HG03378 (cell line): ENCODE measurements around the gene DLAT.
"Not testable (repeated sequence)": the region's sequence is repeated elsewhere in the genome, so short reads cannot be mapped to it uniquely, and the experiment has no call there.

Source experiments
- ATAC-seq: cut with Tn5 transposase; IDR thresholded peaks from one replicate; pipeline ENCODE4 v1.9.1; 2021; ENCODE audit warnings: mild to moderate bottlenecking, moderate library complexity; ENCODE audit not compliant: unreplicated experiment

DLAT gene

DNA sequence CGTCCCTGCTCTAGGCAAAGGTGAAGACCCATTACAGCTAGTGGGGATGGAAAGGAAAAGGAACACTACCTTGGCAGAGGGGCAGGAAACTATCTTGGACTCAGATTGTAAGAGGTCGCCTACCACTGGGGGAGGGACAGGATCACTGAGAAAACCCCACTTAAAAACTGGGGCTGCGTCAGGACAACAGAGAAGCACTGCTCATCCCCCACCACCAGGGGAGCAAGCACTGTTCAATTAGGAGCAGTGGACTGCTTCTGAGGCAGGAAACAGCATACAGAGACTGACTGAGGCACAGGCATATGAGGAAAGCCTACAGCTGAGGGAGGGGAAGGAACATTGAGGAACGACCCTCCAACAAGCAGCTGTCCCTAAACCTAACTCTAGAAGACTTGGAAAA lies 20.8 kb upstream of the DLAT start:
- ATAC-seq: peak; percentile 87

DNA sequence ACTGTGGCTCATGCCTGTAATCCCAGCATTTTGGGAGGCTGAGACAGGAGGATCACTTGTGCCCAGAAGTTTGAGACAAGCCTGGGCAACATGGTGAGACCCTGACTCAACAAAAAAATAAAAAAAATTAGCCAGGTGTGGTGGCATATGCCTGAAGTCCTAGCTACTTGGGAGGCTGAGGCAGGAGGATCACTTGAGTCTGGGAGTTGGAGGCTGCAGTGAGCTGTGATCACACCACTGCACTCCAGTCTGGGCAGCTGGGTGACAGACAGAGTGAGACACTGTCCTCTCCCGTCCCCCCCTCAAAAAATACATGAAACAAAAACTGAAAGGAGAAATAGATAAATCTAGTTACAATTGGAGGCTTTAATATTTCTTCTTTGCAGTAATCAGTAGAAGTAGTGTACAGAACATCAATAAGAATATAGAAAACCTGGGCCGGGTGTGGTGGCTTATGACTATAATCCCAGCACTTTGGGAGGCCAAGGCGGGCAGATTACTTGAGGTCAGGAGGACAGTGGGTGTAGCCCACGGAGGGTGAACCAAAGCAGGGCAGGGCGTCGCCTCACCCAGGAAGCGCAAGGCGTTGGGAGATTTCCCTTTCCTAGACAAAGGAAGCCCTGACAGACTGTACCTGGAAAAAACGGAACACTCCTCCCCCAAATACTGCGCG lies 19.6 kb upstream of the DLAT start:
- no peak for ATAC-seq

DNA sequence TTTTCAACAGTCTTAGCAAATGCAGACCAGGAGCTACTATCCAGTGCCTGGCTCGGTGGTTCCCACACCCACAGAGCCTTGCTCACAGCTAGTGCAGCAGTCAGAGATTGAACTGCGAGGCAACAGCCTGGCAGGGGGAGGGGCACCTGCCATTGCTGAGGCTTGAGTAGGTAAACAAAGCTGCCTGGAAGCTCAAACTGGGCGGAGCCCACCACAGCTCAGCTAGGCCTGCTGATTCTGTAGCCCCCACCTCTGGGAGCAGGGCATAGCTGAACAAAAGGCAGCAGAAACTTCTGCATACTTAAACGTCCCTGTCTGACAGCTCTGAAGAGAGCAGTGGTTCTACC lies 19.1 kb upstream of the DLAT start:
- not testable (repeated sequence) for ATAC-seq

DNA sequence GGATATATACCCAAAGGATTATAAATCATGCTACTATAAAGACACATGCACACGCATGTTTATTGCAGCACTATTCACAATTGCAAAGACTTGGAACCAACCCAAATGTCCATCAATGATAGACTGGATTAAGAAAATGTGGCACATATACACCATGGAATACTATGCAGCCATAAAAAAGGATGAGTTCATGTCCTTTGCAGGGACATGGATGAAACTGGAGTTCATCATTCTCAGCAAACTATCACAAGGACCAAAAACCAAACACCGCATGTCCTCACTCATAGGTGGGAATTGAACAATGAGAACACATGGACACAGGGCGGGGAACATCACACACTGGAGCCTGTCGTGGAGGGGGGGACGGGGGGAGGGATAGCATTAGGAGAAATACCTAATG lies 13.8 kb upstream of the DLAT start:
- not testable (repeated sequence) for ATAC-seq

DNA sequence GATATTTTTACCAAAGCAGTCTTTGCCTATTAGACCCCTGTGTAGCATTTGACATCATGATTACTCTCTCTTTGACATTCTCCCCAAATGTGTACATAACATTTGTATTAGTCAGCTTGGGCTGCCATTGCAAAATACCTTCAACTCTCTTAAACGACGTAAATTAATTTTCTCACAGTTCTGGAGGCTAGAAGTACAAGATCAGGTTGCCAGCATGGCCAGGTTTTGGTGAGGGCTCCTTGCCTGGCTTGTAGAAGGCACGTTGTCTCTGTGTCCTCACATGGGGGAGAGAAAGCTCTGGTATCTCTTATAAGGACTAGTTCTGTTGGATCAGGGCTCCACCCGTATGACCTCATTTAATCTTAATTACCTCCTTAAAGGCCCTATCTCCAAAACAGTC lies 12.3 kb upstream of the DLAT start:
- no peak for ATAC-seq

DNA sequence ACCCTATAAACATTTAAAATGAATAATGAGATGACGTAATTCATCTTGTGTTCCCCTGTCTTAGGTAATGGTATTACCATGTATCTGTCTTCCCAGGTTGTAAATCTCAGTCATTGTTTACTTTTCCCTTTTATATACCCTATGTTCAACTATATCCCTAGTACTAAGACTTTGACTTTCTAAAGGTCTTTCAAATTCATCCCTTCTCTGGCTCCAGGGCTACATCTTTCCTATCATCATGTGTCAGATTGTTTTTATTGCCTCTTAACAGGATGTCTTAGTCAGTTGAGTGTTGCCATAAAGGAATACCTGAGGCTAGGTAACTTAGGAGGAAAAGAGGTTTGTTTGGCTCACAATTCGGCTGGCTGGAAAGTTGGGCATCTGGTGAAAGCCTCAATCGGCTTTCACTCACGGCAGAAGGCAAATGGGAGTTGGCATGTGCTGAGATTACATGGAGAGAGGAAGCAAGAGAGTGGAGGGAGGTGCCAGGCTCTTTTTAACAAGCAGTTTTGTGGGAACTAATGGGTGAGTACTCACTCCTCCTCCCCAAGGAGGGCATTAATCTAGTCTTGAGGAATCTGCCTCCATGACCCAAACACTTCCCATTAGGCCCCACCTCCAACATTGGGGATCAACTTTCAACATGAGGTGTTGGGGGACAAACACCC lies 11.6 kb upstream of the DLAT start:
- ATAC-seq: no peak

DNA sequence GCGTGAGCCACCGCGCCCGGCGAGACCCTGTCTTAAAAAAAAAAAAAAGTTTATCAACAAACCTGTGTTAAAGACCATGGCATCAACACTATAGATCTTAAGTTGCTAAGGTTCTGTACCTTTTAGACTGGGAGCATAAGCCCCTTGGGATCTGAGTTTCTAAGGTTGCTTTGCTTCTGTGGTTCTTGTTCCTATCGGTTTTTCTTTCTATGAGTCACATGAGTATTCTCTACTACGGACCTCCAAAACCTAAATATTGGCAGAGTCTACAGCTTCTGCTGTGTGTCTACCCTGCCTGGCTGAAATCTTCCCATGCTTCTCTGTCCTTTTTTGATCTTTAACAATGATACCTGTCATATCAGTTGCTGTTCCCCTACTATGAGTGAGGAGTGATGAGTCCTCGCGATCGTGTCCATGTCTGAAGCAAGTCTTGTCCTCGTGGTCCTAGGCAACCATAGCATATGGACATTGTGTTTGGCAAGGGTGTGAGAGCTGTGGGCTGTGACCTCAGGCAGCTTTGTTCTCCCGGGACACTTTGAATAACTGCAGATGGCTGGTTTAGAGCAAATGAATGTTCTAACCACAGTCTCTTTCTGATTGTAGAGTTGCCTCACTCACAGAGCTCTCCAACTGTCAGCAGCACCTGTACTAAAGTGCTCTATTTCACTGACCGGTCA lies 9.0 kb upstream of the DLAT start:
- ATAC-seq: peak; percentile 86

DNA sequence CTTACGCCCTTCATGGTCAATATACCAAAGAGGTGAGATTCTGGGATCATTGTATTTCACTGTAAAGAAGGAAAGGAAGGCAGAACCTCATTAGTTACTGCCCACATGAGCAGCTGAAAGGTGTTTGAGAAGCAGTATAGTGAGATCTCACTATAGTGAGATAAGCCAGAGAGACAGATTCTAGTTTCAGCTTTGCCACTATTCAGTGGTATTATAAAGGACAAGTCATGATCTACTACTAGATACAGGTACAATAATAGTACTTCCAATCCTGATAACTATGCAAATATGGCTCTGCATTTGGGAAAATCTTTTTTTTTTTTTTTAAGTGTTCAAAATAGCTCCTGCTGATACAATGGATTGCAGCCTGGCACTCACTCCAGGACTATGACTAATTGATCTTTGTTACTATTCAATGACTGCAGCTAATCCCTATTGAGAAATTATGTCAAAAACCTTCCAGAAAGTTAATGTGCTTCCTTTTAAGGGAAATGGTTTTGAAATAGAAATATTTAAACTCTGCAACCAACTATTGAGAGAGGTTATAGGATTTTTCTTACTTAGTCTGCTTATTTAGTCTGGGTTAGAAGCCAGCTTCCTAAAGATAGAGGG lies 8.3 kb upstream of the DLAT start:
- peak; percentile 33 for ATAC-seq

DNA sequence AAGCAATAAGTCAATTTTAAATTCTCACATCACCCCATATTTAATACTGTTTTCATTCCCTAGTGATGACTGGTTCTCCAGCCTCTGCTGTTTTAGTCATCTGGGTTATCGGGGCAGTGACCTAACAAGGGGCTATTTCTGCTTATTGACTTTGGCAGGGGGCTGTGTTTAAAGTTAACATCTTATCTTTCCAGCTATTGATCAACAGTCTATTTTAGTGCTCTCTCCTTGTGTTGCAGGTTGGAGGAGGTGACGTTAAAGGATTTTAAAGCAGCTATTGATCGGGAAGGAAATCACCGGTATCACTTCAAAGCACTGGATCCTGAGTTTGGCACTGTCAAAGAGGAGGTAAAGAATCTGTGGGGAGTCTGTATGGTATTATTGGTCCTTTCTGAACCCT lies 7.7 kb upstream of the DLAT start:
- ATAC-seq: no peak

DNA sequence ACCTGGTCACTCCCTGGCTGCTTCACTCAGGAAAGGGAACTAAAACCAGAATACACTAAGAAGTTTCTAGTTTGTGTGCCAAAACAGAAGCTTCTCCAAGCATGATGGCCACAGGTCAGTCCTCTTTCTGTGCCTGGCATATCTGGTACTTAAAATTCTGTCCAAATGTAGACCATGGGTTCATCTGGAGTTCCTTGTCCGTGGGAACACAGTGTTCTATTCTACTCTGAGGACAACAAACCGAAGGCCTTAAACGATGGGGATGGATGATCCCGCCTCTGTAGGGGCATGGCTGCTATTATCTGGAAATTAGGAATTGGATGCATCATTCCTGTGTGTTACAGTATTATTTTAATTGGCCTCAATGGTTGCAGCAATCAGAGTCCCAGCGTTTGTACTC lies 6.1 kb upstream of the DLAT start:
- ATAC-seq: no peak

DNA sequence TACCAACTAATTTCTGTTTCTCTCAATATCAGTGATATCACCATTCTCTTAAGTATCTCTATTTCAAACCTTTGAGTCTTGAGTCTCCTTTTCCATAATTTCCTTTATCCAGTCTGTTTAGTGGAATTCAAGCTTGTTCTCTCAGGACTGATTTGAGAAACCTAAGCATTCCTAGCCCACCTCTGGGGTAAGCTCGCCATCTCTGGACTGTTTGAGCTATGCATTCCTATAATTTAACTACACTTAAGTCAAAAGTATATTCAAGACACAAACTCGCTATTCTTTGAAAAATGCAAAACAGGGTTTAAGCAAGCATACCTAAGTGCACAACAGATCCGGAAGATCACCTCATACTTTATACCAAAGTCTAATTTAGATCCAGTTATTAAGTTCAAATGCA lies 2.1 kb upstream of the DLAT start:
- ATAC-seq: no peak

DNA sequence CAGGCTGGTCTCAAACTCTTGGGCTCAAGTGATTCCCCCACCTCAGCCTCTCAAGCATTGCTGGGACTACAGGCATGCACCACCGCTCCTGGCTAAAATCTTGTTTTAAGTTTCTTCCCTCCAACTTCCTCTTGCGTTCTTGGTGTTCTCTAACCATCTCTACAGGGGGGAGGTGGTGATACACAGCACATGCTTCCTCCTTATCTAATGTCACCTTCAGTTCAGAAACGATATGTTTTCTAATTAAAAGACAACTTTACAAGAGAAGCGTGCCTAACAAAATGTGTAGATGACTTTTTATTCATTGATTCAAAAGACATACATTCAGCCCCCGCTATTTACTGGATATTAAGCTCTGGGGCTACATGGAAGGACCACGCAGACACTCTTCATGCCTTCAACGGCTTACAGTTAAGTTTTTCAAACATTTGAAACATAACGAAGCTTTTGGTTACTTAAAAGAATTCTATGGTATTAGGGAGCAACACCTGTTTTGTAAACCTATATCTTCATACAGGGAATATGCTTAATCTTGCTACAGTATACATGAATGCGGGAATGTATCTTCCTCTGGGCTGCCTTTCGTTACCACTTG lies 933 bp upstream of the DLAT start:
- peak; percentile 45 for ATAC-seq

DNA sequence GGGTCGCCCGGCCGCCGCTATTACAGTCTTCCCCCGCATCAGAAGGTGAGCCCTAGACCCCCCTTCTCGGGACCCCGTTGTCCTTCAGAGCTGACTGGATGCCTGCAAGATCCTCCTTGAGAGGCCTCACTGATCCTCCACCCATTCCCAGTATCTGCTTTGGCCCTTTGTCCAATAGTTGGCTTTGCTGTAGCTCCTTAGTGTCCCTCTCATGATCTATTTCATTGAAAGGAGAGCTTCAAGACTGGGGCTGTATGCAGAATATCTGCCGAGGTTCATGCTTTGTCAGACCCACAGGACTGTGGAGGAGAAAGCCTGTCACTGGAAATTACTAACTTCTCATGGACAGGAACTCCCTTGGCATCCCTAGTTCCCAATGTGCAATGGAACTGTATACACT lies 499 bp downstream of the DLAT start:
- peak; percentile 4 for ATAC-seq

DNA sequence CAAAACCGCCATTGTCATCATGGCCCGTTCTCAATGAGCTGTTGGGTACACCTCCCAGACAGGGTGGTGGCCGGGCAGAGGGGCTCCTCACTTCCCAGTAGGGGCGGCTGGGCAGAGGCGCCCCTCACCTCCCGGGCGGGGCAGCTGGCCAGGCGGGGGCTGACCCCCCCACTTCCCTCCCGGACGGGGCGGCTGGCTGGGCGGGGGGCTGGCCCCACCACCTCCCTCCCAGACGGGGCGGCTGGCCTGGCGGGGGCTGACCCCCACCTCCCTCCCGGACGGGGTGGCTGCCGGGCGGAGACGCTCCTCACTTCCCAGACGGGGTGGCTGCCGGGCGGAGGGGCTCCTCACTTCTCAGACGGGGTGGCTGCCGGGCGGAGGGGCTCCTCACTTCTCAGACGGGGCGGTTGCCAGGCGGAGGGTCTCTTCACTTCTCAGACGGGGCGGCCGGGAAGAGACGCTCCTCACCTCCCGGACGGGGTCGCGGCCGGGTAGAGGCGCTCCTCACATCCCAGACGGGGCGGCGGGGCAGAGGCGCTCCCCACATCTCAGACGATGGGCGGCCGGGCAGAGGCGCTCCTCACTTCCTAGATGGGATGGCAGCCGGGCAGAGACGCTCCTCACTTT lies 1.7 kb downstream of the DLAT start:
- not testable (repeated sequence) for ATAC-seq

DNA sequence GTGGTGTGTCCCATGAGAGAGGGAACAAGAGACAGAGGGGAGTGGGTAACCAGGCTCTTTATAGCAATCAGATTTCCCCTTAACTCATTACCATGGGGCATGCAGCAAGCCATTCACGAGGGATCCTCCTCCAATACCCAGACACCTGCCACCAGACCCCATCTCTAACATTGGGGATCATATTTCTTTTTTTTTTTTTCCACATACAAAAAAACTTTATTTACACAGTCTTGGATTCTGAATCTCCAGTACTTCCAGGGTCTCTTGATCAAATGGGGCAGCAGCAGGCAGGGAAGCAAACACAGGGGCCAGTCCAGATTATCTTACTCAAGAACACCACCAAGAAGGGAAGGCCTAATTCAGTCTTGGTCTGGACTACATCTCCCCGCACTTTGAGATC lies 4.3 kb downstream of the DLAT start:
- no peak for ATAC-seq

DNA sequence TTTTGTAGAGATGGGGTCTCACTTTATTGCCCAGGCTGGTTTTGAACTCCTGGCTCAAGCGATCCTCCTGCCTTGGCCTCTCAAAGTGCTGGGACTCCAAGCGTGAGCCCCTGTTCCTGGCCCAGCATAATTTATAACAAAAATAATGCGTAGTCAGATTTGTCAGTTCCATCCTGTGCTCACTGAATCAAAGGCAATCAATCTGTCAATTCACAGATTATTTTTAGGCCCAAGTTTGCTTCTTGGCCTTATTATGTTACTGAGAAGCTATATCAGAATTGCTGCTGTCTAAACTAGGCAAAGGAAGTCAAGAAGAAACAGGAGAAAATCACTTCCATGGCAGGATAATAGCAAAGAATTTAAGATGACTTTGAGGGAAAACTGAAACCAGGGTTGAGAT lies 8.7 kb downstream of the DLAT start:
- ATAC-seq: no peak

DNA sequence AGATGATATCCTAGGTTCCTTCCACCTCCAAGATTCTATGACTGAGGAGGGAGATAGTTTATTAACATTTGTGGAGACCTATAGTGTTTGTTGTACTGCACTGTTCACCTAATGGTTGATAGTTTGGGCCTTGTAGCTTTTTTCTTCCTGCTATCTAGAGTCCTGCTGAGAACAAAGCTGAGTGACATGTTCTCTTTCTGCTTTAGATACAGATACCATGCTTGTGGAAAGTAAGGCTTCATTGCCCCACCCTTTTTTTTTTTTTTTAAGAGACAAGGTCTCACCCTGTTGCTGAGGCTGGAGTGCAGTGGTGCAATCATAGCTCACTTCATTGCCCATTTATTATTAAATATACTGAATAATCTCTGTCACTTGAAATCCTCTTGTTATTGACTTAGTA lies 12.3 kb downstream of the DLAT start:
- ATAC-seq: no peak

DNA sequence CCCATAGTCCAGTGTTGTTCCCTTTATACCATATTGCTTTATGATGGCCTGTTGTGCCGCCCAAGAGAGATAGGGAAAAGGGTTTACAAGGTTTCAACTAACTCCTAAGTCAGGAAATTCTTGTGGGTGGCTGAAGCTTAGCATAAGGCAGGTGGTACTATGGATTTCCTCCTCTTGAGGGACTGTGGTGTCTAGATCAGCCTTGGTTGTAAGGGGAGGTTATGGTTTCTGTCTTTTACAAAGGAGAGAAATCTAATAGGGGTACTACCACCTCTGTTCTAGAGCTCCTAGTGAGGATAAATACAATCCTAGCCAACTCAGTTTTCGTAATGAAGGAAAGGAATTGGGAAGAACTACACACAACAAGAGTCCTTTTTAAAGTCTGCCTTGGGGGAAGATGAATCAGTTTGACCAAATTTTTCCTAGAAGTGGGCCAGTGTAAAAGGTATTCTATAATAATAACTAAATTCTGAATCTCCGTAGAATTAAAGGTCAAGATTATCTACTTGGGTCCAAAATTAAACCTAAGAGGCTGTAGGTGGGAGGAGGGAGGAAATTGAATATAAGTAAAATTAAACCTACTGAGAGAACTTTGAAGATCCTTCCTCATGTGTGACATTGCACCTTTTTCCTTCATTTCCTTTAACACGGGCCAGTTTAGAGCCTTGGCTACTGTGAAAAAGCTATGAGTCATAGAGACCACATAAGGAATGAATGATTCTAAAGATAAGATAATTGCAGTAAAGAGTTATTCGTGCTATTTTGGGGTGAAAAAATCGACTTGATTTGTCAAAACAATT lies 17.2 kb downstream of the DLAT start:
- no peak for ATAC-seq

DNA sequence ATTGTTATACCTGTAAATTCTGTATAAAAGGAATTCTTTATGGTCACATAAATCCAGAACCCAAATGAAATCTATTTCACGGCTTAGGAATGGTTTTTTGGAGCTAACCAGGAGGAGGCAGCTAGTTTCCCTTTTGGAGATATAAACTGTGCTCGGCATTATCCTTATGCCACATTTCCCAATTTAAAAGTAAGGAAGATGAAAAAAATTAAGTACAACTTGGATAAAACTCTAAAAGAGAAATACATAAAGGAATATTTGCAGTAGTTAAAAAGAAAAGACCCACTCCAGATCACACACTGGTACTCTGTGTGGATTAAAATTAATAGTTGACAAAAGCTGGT lies 17.7 kb downstream of the DLAT start:
- no peak for ATAC-seq

DNA sequence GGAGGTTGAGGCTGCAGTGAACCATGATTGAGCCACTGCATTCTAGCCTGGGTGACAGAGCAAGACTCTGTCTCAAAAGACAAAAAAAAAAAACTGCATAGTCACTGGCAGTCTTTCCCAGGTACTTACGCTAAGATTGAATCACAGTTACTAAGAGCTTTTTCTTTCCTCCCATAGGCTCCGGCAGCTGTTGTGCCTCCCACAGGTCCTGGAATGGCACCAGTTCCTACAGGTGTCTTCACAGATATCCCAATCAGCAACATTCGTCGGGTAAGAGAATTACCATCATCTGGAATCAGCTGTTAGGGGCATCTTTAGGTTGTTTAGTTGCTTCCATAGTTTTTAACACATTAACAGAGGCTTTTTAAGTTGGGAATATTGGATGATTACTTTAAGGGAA lies 19.8 kb downstream of the DLAT start:
- no peak for ATAC-seq
